Putamen (tissue), 1 donor: Measurements from ENCODE around the gene FXYD6.
A peak's percentile ranks its signal among the peaks of the same experiment; 100 is the strongest.

ENCODE experiments used
- DNase-seq: peaks from one replicate; pipeline ENCODE4 v3.0.0-alpha.2; 2016; ENCODE audit warnings: low spot score

FXYD6 gene

GRCh38 chr11:117828611-117829368 is 47.7 kb downstream of the FXYD6 start:
- no peak for DNase-seq

- DNase-seq = no peak
These were observed 48.6 kb downstream of the FXYD6 start for GRCh38 chr11:117827521-117828511.

- no peak for DNase-seq
These were observed 49.6 kb downstream of the FXYD6 start for GRCh38 chr11:117826832-117827231.

GRCh38 chr11:117826190-117826570 is 50.3 kb downstream of the FXYD6 start:
- DNase-seq = no peak

GRCh38 chr11:117825538-117826189 is 50.8 kb downstream of the FXYD6 start:
- no peak for DNase-seq

GRCh38 chr11:117824571-117825537 is 51.6 kb downstream of the FXYD6 start, which contains the start of gene FXYD2:
TSS of gene FXYD2 (minus strand) at chr11:117824744. CDS start at chr11:117824678, 66 bp downstream.
- no peak for DNase-seq

GRCh38 chr11:117823946-117824420 is 52.5 kb downstream of the FXYD6 start:
- no peak for DNase-seq

- DNase-seq = no peak
These were observed 53.0 kb downstream of the FXYD6 start for GRCh38 chr11:117823294-117823945.

GRCh38 chr11:117822074-117823033 is 54.1 kb downstream of the FXYD6 start:
- no peak for DNase-seq

- no peak for DNase-seq
These were observed 55.0 kb downstream of the FXYD6 start for GRCh38 chr11:117821431-117821830.

- no peak for DNase-seq
These were observed 55.9 kb downstream of the FXYD6 start for GRCh38 chr11:117820516-117820915.

- no peak for DNase-seq
These were observed 56.4 kb downstream of the FXYD6 start for GRCh38 chr11:117820071-117820470.

GRCh38 chr11:117819096-117820040 is 57.1 kb downstream of the FXYD6 start:
- no peak for DNase-seq

- no peak for DNase-seq
These were observed 58.2 kb downstream of the FXYD6 start for GRCh38 chr11:117818041-117818873.

- DNase-seq = peak; percentile 77
These were observed 59.0 kb downstream of the FXYD6 start for GRCh38 chr11:117817368-117818040.

GRCh38 chr11:117816846-117817367 is 59.6 kb downstream of the FXYD6 start:
- DNase-seq = no peak
